Measurements from ENCODE around the gene EPB41L4A.

The EPB41L4A gene

GRCh38 chr5:112310746-112311145 lies 108.3 kb downstream of the EPB41L4A start:
- no peak for TF ChIP-seq CTCF (IDR thresholded peaks at IDR 0.05)
- Histone ChIP-seq H3K27ac (no peak overlapping the region), H3K4me3 (no peak overlapping the region)
- DNase-seq (ENCODE audit: low spot score): no peak

- no peak for TF ChIP-seq CTCF (IDR thresholded peaks at IDR 0.05)
- Histone ChIP-seq H3K27ac (no peak overlapping the region), H3K4me3 (no peak overlapping the region)
- no peak for DNase-seq (ENCODE audit: low spot score)
These were observed 110.5 kb downstream of the EPB41L4A start for GRCh38 chr5:112308608-112309007.

- DNase-seq (ENCODE audit: low spot score): no peak
- no peak for TF ChIP-seq CTCF (IDR thresholded peaks at IDR 0.05)
- H3K27ac ChIP-seq: no peak overlapping the region
- no peak overlapping the region for H3K4me3 ChIP-seq
These were observed 112.1 kb downstream of the EPB41L4A start for GRCh38 chr5:112306956-112307355.

- no peak for DNase-seq (ENCODE audit: low spot score)
- H3K27ac ChIP-seq: no peak overlapping the region
- TF ChIP-seq CTCF (IDR thresholded peaks at IDR 0.05): no peak
- no peak overlapping the region for H3K4me3 ChIP-seq
These were observed 114.3 kb downstream of the EPB41L4A start for GRCh38 chr5:112304743-112305142.

GRCh38 chr5:112303685-112304084 lies 115.4 kb downstream of the EPB41L4A start:
- Histone ChIP-seq H3K4me3 (no peak overlapping the region), H3K27ac (no peak overlapping the region)
- no peak for DNase-seq (ENCODE audit: low spot score)
- TF ChIP-seq CTCF (IDR thresholded peaks at IDR 0.05): no peak

GRCh38 chr5:112294126-112294525 lies 125.0 kb downstream of the EPB41L4A start:
- Histone ChIP-seq H3K27ac (no peak overlapping the region), H3K4me3 (no peak overlapping the region)
- DNase-seq (ENCODE audit: low spot score): no peak
- no peak for TF ChIP-seq CTCF (IDR thresholded peaks at IDR 0.05)

- no peak for TF ChIP-seq CTCF (IDR thresholded peaks at IDR 0.05)
- Histone ChIP-seq H3K27ac (no peak overlapping the region), H3K4me3 (no peak overlapping the region)
- no peak for DNase-seq (ENCODE audit: low spot score)
These were observed 125.5 kb downstream of the EPB41L4A start for GRCh38 chr5:112293587-112293986.

All from coronary artery (tissue), 2 donors.